ENCODE results near the gene PIPOX. TPM values are rescaled to one million over a fixed set of nuclear protein-coding genes. Genes with fewer than 3 reads are reported as not detected.

The PIPOX gene
- total RNA-seq, 4 donors from 2014 or later, result 0.58 to 1.7 (median 0.93) TPM; not detected in 1

- no peak for DNase-seq
- WGBS, 2 donors, result 89 to 92% methylated on average over 7 of the region's 7 CpGs
- Histone ChIP-seq H3K27me3 (no peaks in the 10 kb centered on the region), H3K4me1 (peaks cover 0 to 3% of the 10 kb centered on the region in 2 donors), H3K27ac (no peak overlapping the region), H3K9me3 (no peaks in the 10 kb centered on the region), H3K36me3 (peaks cover 17 to 19% of the 10 kb centered on the region in 2 donors), H3K4me3 (replicated peaks in 1 of 3) (no peak overlapping the region)
- TF ChIP-seq POLR2A (IDR thresholded peaks at IDR 0.05), result no peak
- no peak for TF ChIP-seq CTCF (IDR thresholded peaks at IDR 0.05)
- intact Hi-C loops (cut with DNase I), result no loop called here
Observed at GRCh38 chr17:29077320-29077719, 34.4 kb downstream of the PIPOX start.

- TF ChIP-seq CTCF (IDR thresholded peaks at IDR 0.05) (no peak), POLR2A (IDR thresholded peaks at IDR 0.05) (no peak)
- H3K4me1 ChIP-seq, result peaks cover 0 to 3% of the 10 kb centered on the region in 2 donors
- DNase-seq, result no peak
- H3K9me3 ChIP-seq, result no peaks in the 10 kb centered on the region
- peaks cover 18 to 21% of the 10 kb centered on the region in 2 donors for H3K36me3 ChIP-seq
- no peaks in the 10 kb centered on the region for H3K27me3 ChIP-seq
- 75 to 87% methylated on average over 9 of the region's 9 CpGs for WGBS, 2 donors
- H3K27ac ChIP-seq, result no peak overlapping the region
- intact Hi-C loops (cut with DNase I), result no loop called here
- H3K4me3 ChIP-seq (replicated peaks in 1 of 3), result no peak overlapping the region
Observed at GRCh38 chr17:29078183-29079045, 35.5 kb downstream of the PIPOX start.

- Histone ChIP-seq H3K27ac (no peak overlapping the region), H3K36me3 (peaks cover 18 to 21% of the 10 kb centered on the region in 2 donors), H3K9me3 (no peaks in the 10 kb centered on the region), H3K4me3 (replicated peaks in 1 of 3) (no peak overlapping the region), H3K27me3 (no peaks in the 10 kb centered on the region), H3K4me1 (peaks cover 0 to 3% of the 10 kb centered on the region in 2 donors)
- TF ChIP-seq POLR2A (IDR thresholded peaks at IDR 0.05) (no peak), CTCF (IDR thresholded peaks at IDR 0.05) (no peak)
- intact Hi-C loops (cut with DNase I), result no loop called here
- DNase-seq, result no peak
- WGBS, 2 donors, result 95 to 97% methylated on average over 15 to 16 of the region's 16 CpGs
Observed at GRCh38 chr17:29079433-29079832, 36.5 kb downstream of the PIPOX start.

GRCh38 chr17:29079887-29080286 is 36.9 kb downstream of the PIPOX start:
- H3K27me3 ChIP-seq, result no peaks in the 10 kb centered on the region
- H3K36me3 ChIP-seq, result peaks cover 18 to 21% of the 10 kb centered on the region in 2 donors
- peaks cover 0 to 3% of the 10 kb centered on the region in 2 donors for H3K4me1 ChIP-seq
- WGBS, 2 donors, result 91 to 92% methylated on average over 29 to 33 of the region's 33 CpGs
- intact Hi-C loops (cut with DNase I), result no loop called here
- H3K27ac ChIP-seq, result no peak overlapping the region
- DNase-seq, result no peak
- no peak for TF ChIP-seq CTCF (IDR thresholded peaks at IDR 0.05)
- no peak overlapping the region for H3K4me3 ChIP-seq (replicated peaks in 1 of 3)
- no peaks in the 10 kb centered on the region for H3K9me3 ChIP-seq

GRCh38 chr17:29080323-29080722 is 37.4 kb downstream of the PIPOX start:
- no peak for DNase-seq
- 94 to 97% methylated on average over 19 to 21 of the region's 33 CpGs for WGBS, 2 donors
- H3K27ac ChIP-seq, result no peak overlapping the region
- intact Hi-C loops (cut with DNase I), result no loop called here
- TF ChIP-seq POLR2A (IDR thresholded peaks at IDR 0.05) (no peak), CTCF (IDR thresholded peaks at IDR 0.05) (no peak)
- peaks cover 18 to 21% of the 10 kb centered on the region in 2 donors for H3K36me3 ChIP-seq
- peaks cover 0 to 3% of the 10 kb centered on the region in 2 donors for H3K4me1 ChIP-seq
- H3K27me3 ChIP-seq, result no peaks in the 10 kb centered on the region
- H3K4me3 ChIP-seq (replicated peaks in 1 of 3), result no peak overlapping the region
- H3K9me3 ChIP-seq, result no peaks in the 10 kb centered on the region
